Lower lobe of right lung (tissue), 2 donors: Measurements from ENCODE around the gene PLAC1. TPM values are rescaled to one million over a fixed set of nuclear protein-coding genes. Genes with fewer than 3 reads are reported as not detected.

Experiments
- ATAC-seq, 2 donors: fragments of 200-7000 bp; cut with Tn5 transposase; one replicate each; pipeline ENCODE4 v1.9.1; 2020 to 2022; ENCODE audit warnings: mild to moderate bottlenecking in 2 of 2, moderate library complexity in 2 of 2
- DNase-seq: peaks from one replicate; pipeline ENCODE4 v3.0.0-alpha.2; 2020
- H3K27ac ChIP-seq: fragments of 200-600 bp; one replicate; pipeline ENCODE4 v1.8.0; 2022
- H3K27me3 ChIP-seq: fragments of 200-600 bp; one replicate; pipeline ENCODE4 v1.8.0; 2022; ENCODE audit warnings: low read depth
- H3K36me3 ChIP-seq: fragments of 200-600 bp; one replicate; pipeline ENCODE4 v1.8.0; 2022; ENCODE audit warnings: mild to moderate bottlenecking
- H3K4me1 ChIP-seq: fragments of 200-600 bp; one replicate; pipeline ENCODE4 v1.8.0; 2022
- H3K4me3 ChIP-seq: fragments of 200-600 bp; one replicate; pipeline ENCODE4 v1.8.0; 2022; ENCODE audit warnings: mild to moderate bottlenecking
- H3K9me3 ChIP-seq: fragments of 200-600 bp; one replicate; pipeline ENCODE4 v1.8.0; 2022
- intact Hi-C: fragments of 100-400 bp; cut with DNase I; formaldehyde crosslinking; loops from one replicate; pipeline ENCODE4 v1.11.0; 2022
- total RNA-seq: library from RNA; stranded (reverse); fragmentation: NEBNext Ultra II Directional; extraction: Animal tissue kit (Norgen Biotek cat#: 25700); gene quantifications from one replicate; pipeline ENCODE4 v1.2.1, GENCODE V29; 2021
- TF ChIP-seq, protein P1 (sequence below): fragments of 200-600 bp; IDR thresholded peaks from one replicate; pipeline ENCODE4 v1.8.0; 2022; ENCODE audit warnings: antibody characterized with exemption, mild to moderate bottlenecking
- donor health status: DM: no; HTN: yes; CAD: no; lungs with severe emphysema.

The PLAC1 gene
- total RNA-seq, 1 donor from 2014 or later, result not detected

DNA sequence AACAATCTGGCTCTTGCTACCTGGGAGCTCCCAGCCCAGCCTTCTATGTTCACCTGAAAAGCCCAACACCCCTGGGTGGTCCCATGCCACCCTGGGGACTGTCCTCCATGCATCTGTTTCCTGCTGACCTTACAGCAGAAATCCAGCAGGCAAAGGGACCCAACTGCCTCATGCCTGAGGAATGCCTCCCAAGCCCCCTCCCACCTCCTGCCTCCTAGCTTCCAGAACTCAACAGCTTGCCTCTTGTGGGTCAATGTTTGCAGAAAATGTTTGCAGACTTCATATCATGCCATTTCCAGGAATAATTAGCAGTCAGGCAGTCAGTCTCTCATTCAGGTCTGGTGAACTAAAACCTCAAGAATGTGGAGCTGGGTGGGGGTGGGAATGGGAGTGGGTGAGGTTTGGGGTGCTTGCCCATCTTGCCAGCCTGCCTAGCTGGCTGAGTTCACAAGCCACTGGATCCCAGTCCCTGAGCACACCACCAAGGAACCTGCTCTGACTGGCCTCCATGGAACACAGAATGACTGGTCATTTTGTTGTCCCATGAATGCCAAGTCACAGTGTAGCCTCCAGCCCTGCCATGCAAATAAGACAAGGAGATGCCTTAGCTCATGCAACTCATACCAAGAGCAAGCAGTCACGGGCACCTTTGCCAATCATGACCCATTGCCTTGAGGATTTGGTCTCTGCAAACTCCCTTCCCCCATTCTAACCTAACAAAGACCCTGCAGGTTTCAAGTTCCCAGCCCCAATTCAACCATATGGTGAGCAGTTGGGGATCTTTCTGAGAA is 12.1 kb upstream of the PLAC1 start:
- peak; percentile 51 for DNase-seq
- Histone ChIP-seq H3K9me3 (no peaks in the 10 kb centered on the region), H3K27ac (no peak overlapping the region), H3K27me3 (no peaks in the 10 kb centered on the region), H3K4me1 (no peaks in the 10 kb centered on the region), H3K36me3 (no peaks in the 10 kb centered on the region), H3K4me3 (no peak overlapping the region)
- ATAC-seq, result peak; percentile 91 to 94
- TF ChIP-seq, protein P1, sequence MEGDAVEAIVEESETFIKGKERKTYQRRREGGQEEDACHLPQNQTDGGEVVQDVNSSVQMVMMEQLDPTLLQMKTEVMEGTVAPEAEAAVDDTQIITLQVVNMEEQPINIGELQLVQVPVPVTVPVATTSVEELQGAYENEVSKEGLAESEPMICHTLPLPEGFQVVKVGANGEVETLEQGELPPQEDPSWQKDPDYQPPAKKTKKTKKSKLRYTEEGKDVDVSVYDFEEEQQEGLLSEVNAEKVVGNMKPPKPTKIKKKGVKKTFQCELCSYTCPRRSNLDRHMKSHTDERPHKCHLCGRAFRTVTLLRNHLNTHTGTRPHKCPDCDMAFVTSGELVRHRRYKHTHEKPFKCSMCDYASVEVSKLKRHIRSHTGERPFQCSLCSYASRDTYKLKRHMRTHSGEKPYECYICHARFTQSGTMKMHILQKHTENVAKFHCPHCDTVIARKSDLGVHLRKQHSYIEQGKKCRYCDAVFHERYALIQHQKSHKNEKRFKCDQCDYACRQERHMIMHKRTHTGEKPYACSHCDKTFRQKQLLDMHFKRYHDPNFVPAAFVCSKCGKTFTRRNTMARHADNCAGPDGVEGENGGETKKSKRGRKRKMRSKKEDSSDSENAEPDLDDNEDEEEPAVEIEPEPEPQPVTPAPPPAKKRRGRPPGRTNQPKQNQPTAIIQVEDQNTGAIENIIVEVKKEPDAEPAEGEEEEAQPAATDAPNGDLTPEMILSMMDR, result no peak
- intact Hi-C loops, result no loop called here

DNA sequence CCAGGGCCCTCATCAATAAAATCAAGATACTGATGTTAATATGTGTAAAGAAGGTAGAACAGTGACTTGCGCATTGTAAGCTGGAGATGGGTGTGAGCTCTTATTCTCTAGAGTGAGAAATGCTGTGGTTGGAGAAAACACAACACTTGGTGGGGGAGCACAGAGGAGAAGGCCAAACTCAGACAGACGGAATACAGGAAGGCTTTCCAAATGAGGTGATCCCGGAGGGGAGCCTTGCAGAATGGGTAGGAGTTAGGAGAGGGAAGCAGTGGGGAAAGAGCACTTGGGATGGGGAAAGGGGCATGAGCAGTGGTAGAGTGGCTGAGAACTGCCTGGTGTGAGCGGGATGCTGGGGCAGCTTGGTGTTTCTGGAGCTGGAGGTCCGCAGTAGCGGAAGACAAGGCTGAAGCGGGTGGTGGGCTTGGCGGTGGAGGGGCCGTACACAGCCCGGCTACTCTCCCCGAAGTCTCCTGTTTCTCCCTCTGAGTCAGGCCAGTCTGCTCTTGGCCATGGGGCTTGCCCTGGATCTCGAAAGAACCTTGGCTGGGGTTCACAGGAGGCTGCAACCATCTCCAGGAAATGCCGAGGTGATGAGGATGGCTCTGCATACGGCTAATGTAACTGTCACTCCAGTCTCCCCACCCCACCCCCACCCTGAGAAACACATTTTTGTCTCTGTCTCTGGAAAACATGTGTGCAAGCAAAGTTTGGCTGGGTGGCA is 11.3 kb upstream of the PLAC1 start:
- peak overlapping the region; percentile 36 for H3K27ac ChIP-seq
- intact Hi-C loops, result no loop called here
- no peak overlapping the region for H3K4me3 ChIP-seq
- peak; percentile 45 to 60 for ATAC-seq
- peak; percentile 32 for DNase-seq
- no peaks in the 10 kb centered on the region for H3K4me1 ChIP-seq
- no peaks in the 10 kb centered on the region for H3K36me3 ChIP-seq
- H3K9me3 ChIP-seq, result no peaks in the 10 kb centered on the region
- TF ChIP-seq, protein P1, result no peak
- no peaks in the 10 kb centered on the region for H3K27me3 ChIP-seq

DNA sequence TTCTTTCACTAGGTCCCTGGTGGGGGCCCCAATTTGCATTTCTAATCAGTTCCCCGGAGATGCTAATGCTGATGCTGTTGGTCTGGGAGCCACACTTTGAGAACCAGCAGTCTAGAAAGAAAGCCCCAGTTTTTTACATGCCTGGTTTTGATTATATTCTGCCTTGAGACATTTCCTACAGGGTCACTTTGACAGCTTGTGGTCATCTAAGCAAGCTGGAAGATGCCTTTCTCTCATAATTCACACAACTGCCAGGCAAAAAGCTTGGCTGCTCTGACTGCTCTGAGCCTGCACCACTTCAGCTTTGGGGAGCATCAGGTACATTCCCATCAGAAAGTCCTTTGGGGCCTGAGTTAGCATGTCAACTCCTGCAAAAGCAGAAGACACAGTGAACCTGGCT is 5.9 kb upstream of the PLAC1 start:
- H3K36me3 ChIP-seq, result no peaks in the 10 kb centered on the region
- no peaks in the 10 kb centered on the region for H3K9me3 ChIP-seq
- TF ChIP-seq, protein P1, result no peak
- no peaks in the 10 kb centered on the region for H3K4me1 ChIP-seq
- no peak for ATAC-seq
- intact Hi-C loops, result no loop called here
- no peak overlapping the region for H3K4me3 ChIP-seq
- DNase-seq, result no peak
- no peaks in the 10 kb centered on the region for H3K27me3 ChIP-seq
- no peak overlapping the region for H3K27ac ChIP-seq

DNA sequence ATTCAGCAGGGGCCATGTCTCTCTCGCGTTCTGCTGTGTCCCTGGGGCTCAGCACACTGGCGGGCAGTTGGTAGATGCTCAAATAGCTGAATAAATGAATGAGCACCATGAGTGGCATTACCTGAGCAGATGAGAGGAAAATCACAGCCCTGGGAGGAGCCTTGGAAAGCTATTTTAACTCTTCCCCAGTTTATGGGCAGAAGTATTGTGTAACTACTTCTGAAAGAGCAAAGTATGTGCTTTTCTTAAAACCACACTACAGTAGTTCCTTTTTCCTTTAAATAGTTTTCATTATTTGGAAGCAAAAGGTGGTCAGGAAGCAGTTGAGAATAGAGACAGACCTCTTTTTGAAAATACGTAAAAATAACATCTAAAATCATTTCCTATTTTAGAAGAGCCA is 3.0 kb upstream of the PLAC1 start:
- H3K36me3 ChIP-seq, result no peaks in the 10 kb centered on the region
- no peak overlapping the region for H3K4me3 ChIP-seq
- H3K27me3 ChIP-seq, result no peaks in the 10 kb centered on the region
- TF ChIP-seq, protein P1, result no peak
- DNase-seq (no peak), ATAC-seq (peak; percentile 56 to 75)
- intact Hi-C loops, result no loop called here
- H3K4me1 ChIP-seq, result no peaks in the 10 kb centered on the region
- no peaks in the 10 kb centered on the region for H3K9me3 ChIP-seq
- no peak overlapping the region for H3K27ac ChIP-seq

DNA sequence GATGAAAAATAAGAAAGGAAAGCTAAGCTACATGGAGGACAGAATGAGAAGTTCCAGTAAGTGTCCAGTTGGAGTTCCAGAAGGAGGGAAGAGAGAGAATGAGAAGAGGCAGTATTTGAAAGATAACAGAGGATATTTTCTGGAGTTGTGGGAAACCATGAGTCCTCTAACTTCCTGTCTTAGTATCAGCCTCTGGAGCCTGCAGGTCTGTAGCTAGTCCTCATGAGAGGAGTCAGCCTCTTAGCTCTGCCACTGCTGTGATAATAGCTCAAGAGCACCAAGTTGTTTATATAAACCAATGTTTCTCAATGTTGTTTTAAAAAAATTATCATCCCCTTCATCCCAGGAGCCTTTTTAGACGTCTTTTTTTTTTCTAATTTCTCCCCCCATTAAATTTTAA is 2.4 kb upstream of the PLAC1 start:
- H3K4me3 ChIP-seq, result no peak overlapping the region
- no peak for DNase-seq
- H3K27ac ChIP-seq, result no peak overlapping the region
- no peaks in the 10 kb centered on the region for H3K4me1 ChIP-seq
- intact Hi-C loops, result no loop called here
- H3K36me3 ChIP-seq, result no peaks in the 10 kb centered on the region
- no peaks in the 10 kb centered on the region for H3K27me3 ChIP-seq
- H3K9me3 ChIP-seq, result no peaks in the 10 kb centered on the region
- TF ChIP-seq, protein P1, result no peak
- ATAC-seq, result no peak
